ENCODE data around the gene YTHDF1. TPM values are rescaled to one million over a fixed set of nuclear protein-coding genes. Genes with fewer than 3 reads are reported as not detected.

The YTHDF1 gene
- polyA plus RNA-seq, 1 experiment: 17.5 TPM

- TF ChIP-seq, protein P1, sequence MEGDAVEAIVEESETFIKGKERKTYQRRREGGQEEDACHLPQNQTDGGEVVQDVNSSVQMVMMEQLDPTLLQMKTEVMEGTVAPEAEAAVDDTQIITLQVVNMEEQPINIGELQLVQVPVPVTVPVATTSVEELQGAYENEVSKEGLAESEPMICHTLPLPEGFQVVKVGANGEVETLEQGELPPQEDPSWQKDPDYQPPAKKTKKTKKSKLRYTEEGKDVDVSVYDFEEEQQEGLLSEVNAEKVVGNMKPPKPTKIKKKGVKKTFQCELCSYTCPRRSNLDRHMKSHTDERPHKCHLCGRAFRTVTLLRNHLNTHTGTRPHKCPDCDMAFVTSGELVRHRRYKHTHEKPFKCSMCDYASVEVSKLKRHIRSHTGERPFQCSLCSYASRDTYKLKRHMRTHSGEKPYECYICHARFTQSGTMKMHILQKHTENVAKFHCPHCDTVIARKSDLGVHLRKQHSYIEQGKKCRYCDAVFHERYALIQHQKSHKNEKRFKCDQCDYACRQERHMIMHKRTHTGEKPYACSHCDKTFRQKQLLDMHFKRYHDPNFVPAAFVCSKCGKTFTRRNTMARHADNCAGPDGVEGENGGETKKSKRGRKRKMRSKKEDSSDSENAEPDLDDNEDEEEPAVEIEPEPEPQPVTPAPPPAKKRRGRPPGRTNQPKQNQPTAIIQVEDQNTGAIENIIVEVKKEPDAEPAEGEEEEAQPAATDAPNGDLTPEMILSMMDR (IDR thresholded peaks at IDR 0.05; ENCODE audit: insufficient read depth, low read depth, low read length): no peak
- CTCF ChIA-PET: interaction anchor here (1.2 kb wide), 1 partner anchor 13 kb away, joined by 3 read pairs; no protein-coding TSS in a partner anchor
- POLR2A ChIA-PET: no interaction called here
These were observed 12.9 kb upstream of the YTHDF1 start for GRCh38 chr20:63228806-63229205.

GRCh38 chr20:63227260-63227659, 11.3 kb upstream of the YTHDF1 start:
- POLR2A ChIA-PET: no interaction called here
- TF ChIP-seq, protein P1 (IDR thresholded peaks at IDR 0.05; ENCODE audit: insufficient read depth, low read depth, low read length): no peak
- no peak for DNase-seq (ENCODE audit: low read depth)
- Histone ChIP-seq H3K27me3 (ENCODE audit: control insufficient read depth, insufficient read depth, low read length) (peaks cover 2% of the 10 kb centered on the region; the same call in 1 of the 2 replicates), H3K36me3 (ENCODE audit: control insufficient read depth, insufficient read depth, low read length) (no peaks in the 10 kb centered on the region), H3K4me3 (ENCODE audit: low read depth, low read length) (no peak overlapping the region)
- CTCF ChIA-PET: no interaction called here

More at GRCh38 chr20:63228806-63229205, 12.9 kb upstream of the YTHDF1 start:
- Histone ChIP-seq H3K27me3 (ENCODE audit: control insufficient read depth, insufficient read depth, low read length) (no peaks in the 10 kb centered on the region), H3K36me3 (ENCODE audit: control insufficient read depth, insufficient read depth, low read length) (no peaks in the 10 kb centered on the region), H3K4me3 (ENCODE audit: low read depth, low read length) (no peak overlapping the region)
- no peak for DNase-seq (ENCODE audit: low read depth)

DNA sequence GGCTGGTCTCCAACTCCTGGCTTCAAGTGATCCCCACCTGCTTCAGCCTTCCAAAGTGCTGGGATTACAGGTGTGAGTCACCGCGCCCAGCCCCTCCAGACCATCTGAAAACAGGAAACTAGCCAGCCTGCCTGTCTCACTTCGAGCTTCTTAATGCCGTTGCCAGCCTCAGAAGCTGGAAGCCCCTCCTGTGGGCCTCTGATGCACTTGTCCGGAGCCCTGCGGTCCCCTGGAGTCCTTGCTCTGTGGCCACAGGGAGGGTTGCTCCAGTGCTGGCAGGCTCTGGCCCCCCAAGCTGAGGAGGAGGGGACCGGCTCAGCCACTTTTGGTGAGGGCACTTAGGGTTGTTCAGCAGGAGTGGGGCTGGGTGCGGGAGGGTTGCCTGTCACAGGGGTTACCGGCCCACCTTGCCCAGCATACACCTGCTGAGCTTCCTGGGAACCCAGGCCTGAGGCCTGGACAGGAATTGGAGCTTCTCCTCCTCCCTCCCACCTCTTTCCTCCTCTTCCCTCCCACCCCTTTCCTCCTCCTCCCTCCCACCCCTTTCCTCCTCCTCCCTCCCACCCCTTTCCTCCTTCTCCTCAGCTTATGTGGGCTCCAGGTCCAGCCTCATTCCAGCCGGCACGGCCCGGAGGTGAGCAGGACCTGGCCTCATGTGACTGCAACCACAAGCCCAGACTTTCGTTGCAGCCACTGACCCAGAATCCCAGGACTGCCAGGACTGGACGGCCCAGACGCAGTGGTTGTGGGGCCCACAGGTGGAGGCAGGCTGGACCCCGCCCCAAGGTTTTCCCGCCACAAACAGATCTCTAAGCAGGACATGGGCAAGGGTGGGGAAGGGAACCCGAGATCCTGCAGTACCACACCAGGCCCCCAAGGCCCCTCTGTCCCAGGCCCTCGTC, 10.4 kb upstream of the YTHDF1 start:
- POLR2A ChIA-PET: no interaction called here
- TF ChIP-seq, protein P1 (IDR thresholded peaks at IDR 0.05; ENCODE audit: insufficient read depth, low read depth, low read length): no peak
- no peak for DNase-seq (ENCODE audit: low read depth)
- peaks cover 5% of the 10 kb centered on the region for H3K27me3 ChIP-seq (ENCODE audit: control insufficient read depth, insufficient read depth, low read length)
- CTCF ChIA-PET: interaction anchor here (1.1 to 4.6 kb wide), 5 partner anchors 9 to 159 kb away, joined by 3 to 83 read pairs (median 17); partner anchors contain the start of gene BIRC7
- no peak overlapping the region for H3K4me3 ChIP-seq (ENCODE audit: low read depth, low read length)
- H3K36me3 ChIP-seq (ENCODE audit: control insufficient read depth, insufficient read depth, low read length): no peaks in the 10 kb centered on the region

DNA sequence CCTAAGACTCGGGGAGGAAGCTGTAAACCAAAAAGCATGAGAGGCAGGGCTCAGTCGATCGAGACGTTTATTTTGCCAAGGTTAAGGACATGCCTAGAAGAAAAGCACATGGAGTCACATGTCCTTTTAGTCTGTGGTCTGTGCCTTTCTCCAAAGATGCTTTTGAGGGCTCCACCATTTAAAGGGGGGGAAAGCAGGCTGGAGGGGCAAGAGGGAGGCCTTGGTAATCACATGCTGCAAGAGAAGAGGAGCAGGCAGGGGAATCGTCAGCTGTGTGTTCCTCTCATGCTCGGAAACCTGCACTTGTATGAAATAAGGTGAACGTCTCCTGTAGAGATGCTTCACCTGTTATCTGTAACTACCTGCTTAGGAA, 9.1 kb upstream of the YTHDF1 start:
- H3K4me3 ChIP-seq (ENCODE audit: low read depth, low read length): no peak overlapping the region
- no peaks in the 10 kb centered on the region for H3K36me3 ChIP-seq (ENCODE audit: control insufficient read depth, insufficient read depth, low read length)
- CTCF ChIA-PET: interaction anchor here (0.6 to 4.6 kb wide), 13 partner anchors 11 to 234 kb away, joined by 3 to 83 read pairs (median 12); partner anchors contain the start of genes ARFGAP1, BIRC7 and COL20A1
- no peak for DNase-seq (ENCODE audit: low read depth)
- POLR2A ChIA-PET: no interaction called here
- peaks cover 12% of the 10 kb centered on the region for H3K27me3 ChIP-seq (ENCODE audit: control insufficient read depth, insufficient read depth, low read length)
- TF ChIP-seq, protein P1 (IDR thresholded peaks at IDR 0.05; ENCODE audit: insufficient read depth, low read depth, low read length): no peak

- peaks cover 12% of the 10 kb centered on the region for H3K27me3 ChIP-seq (ENCODE audit: control insufficient read depth, insufficient read depth, low read length)
- no peaks in the 10 kb centered on the region for H3K36me3 ChIP-seq (ENCODE audit: control insufficient read depth, insufficient read depth, low read length)
- H3K4me3 ChIP-seq (ENCODE audit: low read depth, low read length): no peak overlapping the region
- TF ChIP-seq, protein P1 (IDR thresholded peaks at IDR 0.05; ENCODE audit: insufficient read depth, low read depth, low read length): peak; percentile 50
- DNase-seq (ENCODE audit: low read depth): no peak
- CTCF ChIA-PET: interaction anchor here (0.6 to 4.6 kb wide), 25 partner anchors 10 to 252 kb away, joined by 3 to 83 read pairs (median 9); partner anchors contain the start of genes ARFGAP1, BIRC7 and COL20A1
- POLR2A ChIA-PET: no interaction called here
These were observed 8.6 kb upstream of the YTHDF1 start for GRCh38 chr20:63224412-63225081.

Data from BJ (cell line).